Breast epithelium (tissue), 3 donors: ENCODE data around the gene D2HGDH.

Experiments
- CTCF ChIP-seq, 3 donors: fragments of 450-650 bp; IDR thresholded peaks; one replicate each; pipeline ENCODE4 v1.5.1; 2016 to 2017; ENCODE audit warnings: antibody characterized with exemption in 3 of 3, mild to moderate bottlenecking in 3 of 3, moderate library complexity in 3 of 3
- POLR2A ChIP-seq: fragments of 450-650 bp; IDR thresholded peaks from one replicate; pipeline ENCODE4 v1.6.1; 2016; ENCODE audit warnings: antibody characterized with exemption, mild to moderate bottlenecking, moderate library complexity
- POLR2AphosphoS5 ChIP-seq, 3 donors: sonication (generic); formaldehyde crosslinking; IDR thresholded peaks; one replicate each; pipeline ENCODE4 v1.6.1; 2017; ENCODE audit warnings: antibody characterized with exemption in 3 of 3

- no peak for TF ChIP-seq CTCF (IDR thresholded peaks at IDR 0.05)
- TF ChIP-seq POLR2A, result no peak
- no peak for TF ChIP-seq POLR2AphosphoS5 (IDR thresholded peaks at IDR 0.05)
Observed at GRCh38 chr2:241798081-241798630, 63.7 kb downstream of the D2HGDH start.
